Keratinocyte (primary cell): ENCODE results near the gene TBC1D14. TPM values are rescaled to one million over a fixed set of nuclear protein-coding genes. Genes with fewer than 3 reads are reported as not detected.

Experiments used
- DNase-seq: peaks from one replicate; pipeline ENCODE4 v3.0.0-alpha.2; 2011; ENCODE audit warnings: low read depth, missing footprints, low spot score
- FAIRE-seq: peaks from 2 replicates; lab custom pipeline; 2011; peaks lifted over from hg19 to GRCh38; lab: Jason Lieb, UNC
- H2AFZ ChIP-seq: 2 replicates; pipeline ENCODE4 v1.6.0; 2012; ENCODE audit warnings: low read length, control low read depth, inconsistent platforms; ENCODE audit not compliant: control insufficient read depth
- H3K27ac ChIP-seq: 2 replicates; pipeline ENCODE4 v1.5.1; 2011; ENCODE audit warnings: low read length; ENCODE audit not compliant: control insufficient read depth, insufficient read depth
- H3K27me3 ChIP-seq: 3 replicates; pipeline ENCODE4 v1.6.0; 2011; ENCODE audit warnings: low read length; ENCODE audit not compliant: control insufficient read depth, insufficient read depth; ENCODE audit errors: extremely low read depth
- H3K36me3 ChIP-seq, 2 experiments: 2 replicates in 1 of 2; 3 replicates in 1 of 2; pipeline ENCODE4 v1.5.1; 2011; ENCODE audit warnings: low read length in 2 of 2, mild to moderate bottlenecking in 1 of 2; ENCODE audit not compliant: control insufficient read depth in 2 of 2, insufficient read depth in 2 of 2; ENCODE audit errors: extremely low read depth in 1 of 2
- H3K4me1 ChIP-seq: 3 replicates; pipeline ENCODE4 v1.5.1; 2011; ENCODE audit warnings: low read length; ENCODE audit not compliant: control insufficient read depth, insufficient read depth; ENCODE audit errors: extremely low read depth
- H3K4me2 ChIP-seq: 3 replicates; pipeline ENCODE4 v1.6.0; 2011; ENCODE audit warnings: low read depth, low read length; ENCODE audit not compliant: control insufficient read depth, insufficient read depth; ENCODE audit errors: extremely low read depth
- H3K4me3 ChIP-seq, 3 experiments: fragments of 200-600 bp in 1 of 3; sonication (generic) in 1 of 3; 2 replicates in 2 of 3; 3 replicates in 1 of 3; pipeline ENCODE4 v1.5.1; 2011 to 2016; ENCODE audit warnings: low read length in 3 of 3, mild to moderate bottlenecking in 3 of 3, control low read depth in 2 of 3, inconsistent platforms in 1 of 3, low read depth in 1 of 3, mixed read lengths in 1 of 3, mixed run types in 1 of 3, moderate library complexity in 1 of 3; ENCODE audit not compliant: control insufficient read depth in 2 of 3, insufficient read depth in 2 of 3; ENCODE audit errors: extremely low read depth in 1 of 3
- H3K79me2 ChIP-seq: 2 replicates; pipeline ENCODE4 v1.6.0; 2012; ENCODE audit warnings: low read length; ENCODE audit not compliant: control insufficient read depth, insufficient read depth
- H3K9ac ChIP-seq: 3 replicates; pipeline ENCODE4 v1.6.0; 2011; ENCODE audit warnings: low read length; ENCODE audit not compliant: control insufficient read depth, insufficient read depth; ENCODE audit errors: extremely low read depth
- H3K9me1 ChIP-seq: 3 replicates; pipeline ENCODE4 v1.6.0; 2011; ENCODE audit warnings: low read length; ENCODE audit not compliant: control insufficient read depth, insufficient read depth; ENCODE audit errors: extremely low read depth
- H3K9me3 ChIP-seq: 2 replicates; pipeline ENCODE4 v1.5.1; 2012; ENCODE audit warnings: low read depth, low read length; ENCODE audit not compliant: control insufficient read depth
- H4K20me1 ChIP-seq: 3 replicates; pipeline ENCODE4 v1.6.0; 2011; ENCODE audit warnings: low read length; ENCODE audit not compliant: control insufficient read depth, insufficient read depth; ENCODE audit errors: extremely low read depth
- EZH2 ChIP-seq: IDR thresholded peaks from one replicate; pipeline ENCODE4 v1.6.1; 2012; ENCODE audit warnings: inconsistent platforms, mild to moderate bottlenecking, low read length, moderate library complexity
- dilution Hi-C: fragments of 300-500 bp; cut with MboI; formaldehyde crosslinking; loops from one replicate; pipeline ENCODE4 v1.7.0; 2020; ENCODE audit warnings: low sequenced_read_pairs; ENCODE audit not compliant: extremely low pct_ligation_motif_present
- polyA minus RNA-seq, 3 experiments: library from RNA; depleted of rRNA, polyadenylated mRNA; stranded (reverse); fragments of >200 nt; gene quantifications; 1 replicate in 1 of 3; 2 replicates in 1 of 3; 3 replicates in 1 of 3; pipeline ENCODE4 v1.2.3, GENCODE V29; 2011
- polyA plus RNA-seq, 5 experiments: library from polyadenylated mRNA; depleted of rRNA in 3 of 5; stranded (reverse) in 3 of 5; stranded (forward) in 1 of 5; unstranded in 1 of 5; fragments of >200 nt; gene quantifications; 1 replicate in 1 of 5; 2 replicates in 3 of 5; 3 replicates in 1 of 5; pipeline versions ENCODE4 v1.2.1 to v1.2.3, GENCODE V29; 2011 to 2012; ENCODE audit warnings: missing spikeins in 2 of 5, low read depth in 1 of 5, low replicate concordance in 1 of 5
- TF ChIP-seq, protein P1 (sequence below), 3 experiments: IDR thresholded peaks in 1 of 3; conservative IDR thresholded peaks in 1 of 3; optimal IDR thresholded peaks in 1 of 3; 2 replicates in 2 of 3; 3 replicates in 1 of 3; pipeline versions ENCODE3 to v1.5.1; 2011; ENCODE audit warnings: low read length in 3 of 3, mild to moderate bottlenecking in 3 of 3, moderate library complexity in 2 of 3, control low read depth in 1 of 3, inconsistent platforms in 1 of 3; ENCODE audit not compliant: insufficient read depth in 2 of 3; ENCODE audit errors: extremely low read depth in 1 of 3

Gene TBC1D14
- polyA plus RNA-seq (49.8 to 55.1 TPM (median 52.0 TPM) in 3 replicates), polyA minus RNA-seq (50.5 to 53.0 TPM (median 51.1 TPM) in 3 replicates)
- polyA plus RNA-seq (2011; ENCODE audit: low read depth), result 33.5 TPM
- 54.8 and 57.0 TPM in 2 replicates for polyA plus RNA-seq (2011; cell fraction: cytosol; rRNA removed)
- 55.4 and 57.0 TPM in 2 replicates for polyA plus RNA-seq (2011; cell fraction: nucleus; rRNA removed)
- polyA plus RNA-seq (2012; ENCODE audit: low replicate concordance), result 38.2 and 59.5 TPM in 2 replicates
- 40.3 TPM for polyA minus RNA-seq (2011; cell fraction: cytosol; rRNA and poly(A)+ RNA removed)
- polyA minus RNA-seq (2011; cell fraction: nucleus; rRNA and poly(A)+ RNA removed), result 31.7 and 48.7 TPM in 2 replicates

DNA sequence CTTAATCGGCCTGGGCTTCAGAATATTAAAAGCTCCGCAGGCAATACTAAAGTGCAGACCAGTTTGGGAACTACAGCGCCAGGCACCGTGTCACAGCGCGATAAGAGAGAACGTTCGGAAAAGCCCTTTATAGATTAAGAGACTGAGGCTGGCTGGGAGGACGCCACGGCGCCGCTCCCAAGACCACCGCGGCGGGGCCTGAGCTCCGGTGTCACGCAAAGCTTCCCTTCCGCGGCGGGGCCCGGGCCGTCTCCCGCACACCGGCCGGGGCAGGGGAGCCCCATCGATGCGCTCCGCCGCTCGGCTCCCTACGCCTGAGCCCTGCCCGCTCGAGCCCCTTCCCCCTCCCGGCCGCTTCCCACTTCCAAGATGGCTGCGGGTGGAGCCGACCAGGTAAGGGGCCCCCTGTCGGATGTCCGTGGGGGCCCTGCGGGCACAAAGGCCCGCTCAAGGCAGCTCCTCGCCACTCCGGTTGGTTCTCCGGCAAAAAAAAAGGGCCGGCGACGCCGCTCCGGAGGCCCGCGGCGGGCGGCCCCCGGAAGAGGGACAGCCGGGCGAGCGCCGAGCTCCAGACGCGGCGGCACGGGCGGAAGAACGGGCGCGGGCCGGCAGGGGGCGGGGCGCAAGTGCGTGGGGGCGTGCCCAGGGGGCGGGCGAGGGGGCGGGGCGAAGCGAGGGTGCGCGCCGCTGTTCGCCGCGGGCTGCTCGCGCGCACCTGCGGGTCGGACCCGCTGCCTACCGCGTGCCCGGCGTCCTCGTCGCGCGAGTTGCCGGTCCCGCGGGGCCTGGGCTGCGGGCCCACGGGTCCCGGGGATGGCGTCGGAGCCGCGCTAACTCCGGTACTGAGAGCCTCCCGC, at the start of gene TBC1D14:
TSS of gene TBC1D14 (plus strand) at position 714 of the 857 bp plus-strand sequence. CDS start 13,564 bp downstream, outside the sequence.
- H4K20me1 ChIP-seq, result no peaks in the 10 kb centered on the region
- H3K9ac ChIP-seq, result peak within 1 kb of the TSS; percentile 83
- H3K4me3 ChIP-seq, result peak within 1 kb of the TSS; percentile 58 to 78 (median 64)
- H3K27me3 ChIP-seq, result peaks cover 8% of the 10 kb centered on the region
- no peak for TF ChIP-seq EZH2
- TF ChIP-seq, protein P1, sequence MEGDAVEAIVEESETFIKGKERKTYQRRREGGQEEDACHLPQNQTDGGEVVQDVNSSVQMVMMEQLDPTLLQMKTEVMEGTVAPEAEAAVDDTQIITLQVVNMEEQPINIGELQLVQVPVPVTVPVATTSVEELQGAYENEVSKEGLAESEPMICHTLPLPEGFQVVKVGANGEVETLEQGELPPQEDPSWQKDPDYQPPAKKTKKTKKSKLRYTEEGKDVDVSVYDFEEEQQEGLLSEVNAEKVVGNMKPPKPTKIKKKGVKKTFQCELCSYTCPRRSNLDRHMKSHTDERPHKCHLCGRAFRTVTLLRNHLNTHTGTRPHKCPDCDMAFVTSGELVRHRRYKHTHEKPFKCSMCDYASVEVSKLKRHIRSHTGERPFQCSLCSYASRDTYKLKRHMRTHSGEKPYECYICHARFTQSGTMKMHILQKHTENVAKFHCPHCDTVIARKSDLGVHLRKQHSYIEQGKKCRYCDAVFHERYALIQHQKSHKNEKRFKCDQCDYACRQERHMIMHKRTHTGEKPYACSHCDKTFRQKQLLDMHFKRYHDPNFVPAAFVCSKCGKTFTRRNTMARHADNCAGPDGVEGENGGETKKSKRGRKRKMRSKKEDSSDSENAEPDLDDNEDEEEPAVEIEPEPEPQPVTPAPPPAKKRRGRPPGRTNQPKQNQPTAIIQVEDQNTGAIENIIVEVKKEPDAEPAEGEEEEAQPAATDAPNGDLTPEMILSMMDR (optimal IDR thresholded peaks at IDR 0.05 in 1 of 3, IDR thresholded peaks at IDR 0.05 in 1 of 3, conservative IDR thresholded peaks at IDR 0.05 in 1 of 3; ENCODE audit: extremely low read depth in 1 of 3, insufficient read depth in 2 of 3, low read length in 3 of 3), result peak in 1 of 3 experiments; percentile 32
- no peak for FAIRE-seq
- H3K79me2 ChIP-seq, result no peaks in the 10 kb centered on the region
- H3K4me1 ChIP-seq, result peaks cover 15% of the 10 kb centered on the region
- peak within 1 kb of the TSS; percentile 14 for H2AFZ ChIP-seq
- H3K4me2 ChIP-seq, result peak within 1 kb of the TSS; percentile 87
- no peaks in the 10 kb centered on the region for H3K9me1 ChIP-seq
- dilution Hi-C loops, result no loop called here
- H3K36me3 ChIP-seq, result no peaks in the 10 kb centered on the region
- H3K27ac ChIP-seq, result peak within 1 kb of the TSS; percentile 71
- H3K9me3 ChIP-seq, result no peaks in the 10 kb centered on the region
- DNase-seq, result peak; percentile 32

DNA sequence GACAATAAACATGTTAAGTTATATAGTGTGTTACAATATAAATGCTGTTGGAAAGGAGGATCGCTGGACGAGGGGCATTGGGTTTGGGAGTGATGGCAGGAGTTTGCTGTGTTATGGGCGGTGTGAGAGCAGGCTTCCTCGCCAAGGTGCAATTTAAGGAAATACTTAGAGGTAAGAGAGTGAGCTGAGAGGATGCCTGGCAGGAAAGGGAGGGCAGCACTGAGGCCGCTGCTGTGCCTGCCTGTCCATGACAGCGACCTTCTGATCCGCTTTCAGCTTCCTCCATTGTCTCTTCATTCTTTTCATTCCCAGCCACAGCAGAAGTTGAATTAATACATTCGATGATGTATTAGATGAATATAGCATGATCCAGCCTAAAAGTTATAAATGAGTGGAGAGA, 41.2 kb upstream of the TBC1D14 start:
- H3K4me2 ChIP-seq, result no peak overlapping the region
- H3K27me3 ChIP-seq, result no peaks in the 10 kb centered on the region
- no peak overlapping the region for H3K9ac ChIP-seq
- no peaks in the 10 kb centered on the region for H3K79me2 ChIP-seq
- dilution Hi-C loops, result no loop called here
- no peak overlapping the region for H2AFZ ChIP-seq
- FAIRE-seq (no peak), DNase-seq (no peak)
- H3K9me1 ChIP-seq, result no peaks in the 10 kb centered on the region
- H3K9me3 ChIP-seq, result no peaks in the 10 kb centered on the region
- H4K20me1 ChIP-seq, result no peaks in the 10 kb centered on the region
- peaks cover 3 to 23% of the 10 kb centered on the region in 2 experiments for H3K36me3 ChIP-seq
- TF ChIP-seq, protein P1 (optimal IDR thresholded peaks at IDR 0.05 in 1 of 3, IDR thresholded peaks at IDR 0.05 in 1 of 3, conservative IDR thresholded peaks at IDR 0.05 in 1 of 3; ENCODE audit: extremely low read depth in 1 of 3, insufficient read depth in 2 of 3, low read length in 3 of 3), result no peak
- TF ChIP-seq EZH2, result no peak
- no peak overlapping the region for H3K27ac ChIP-seq
- H3K4me1 ChIP-seq, result peaks cover 10% of the 10 kb centered on the region
- H3K4me3 ChIP-seq, result no peak overlapping the region
